Vagina (tissue), 2 donors: ENCODE results near the gene QRICH1. TPM values are rescaled to one million over a fixed set of nuclear protein-coding genes. Genes with fewer than 3 reads are reported as not detected.

Experiments used
- DNase-seq, 2 donors: peaks; one replicate each; pipeline ENCODE4 v3.0.0-alpha.2; 2017; ENCODE audit errors: extremely low spot score in 2 of 2
- H3K27ac ChIP-seq: fragments of 200-600 bp; sonication (generic); one replicate; pipeline ENCODE4 v1.5.1; 2019
- H3K27me3 ChIP-seq: fragments of 200-600 bp; sonication (generic); one replicate; pipeline ENCODE4 v1.5.1; 2019
- H3K36me3 ChIP-seq, 2 donors: fragments of 200-600 bp; sonication (generic); one replicate each; pipeline ENCODE4 v1.5.1; 2017 to 2019
- H3K4me1 ChIP-seq: fragments of 200-600 bp; sonication (generic); one replicate; pipeline ENCODE4 v1.5.1; 2019
- H3K4me3 ChIP-seq, 2 donors: fragments of 200-600 bp; sonication (generic); 1 replicate in 1 of 2; 2 replicates in 1 of 2; pipeline ENCODE4 v1.5.1; 2016 to 2019
- H3K9me3 ChIP-seq: fragments of 200-600 bp; sonication (generic); one replicate; pipeline ENCODE4 v1.5.1; 2019
- CTCF ChIP-seq, 3 experiments: fragments of 450-650 bp in 2 of 3; fragments of 200-600 bp in 1 of 3; sonication (generic) in 1 of 3; IDR thresholded peaks; one replicate each; pipeline ENCODE4 v1.5.1; 2017 to 2019; ENCODE audit warnings: antibody characterized with exemption in 3 of 3, mild to moderate bottlenecking in 2 of 3, moderate library complexity in 2 of 3
- POLR2A ChIP-seq, 2 donors: fragments of 450-650 bp; IDR thresholded peaks; one replicate each; pipeline ENCODE4 v1.6.1; 2017; ENCODE audit warnings: antibody characterized with exemption in 2 of 2, mild to moderate bottlenecking in 2 of 2, moderate library complexity in 2 of 2
- POLR2AphosphoS5 ChIP-seq, 2 donors: sonication (generic); formaldehyde crosslinking; IDR thresholded peaks; one replicate each; pipeline ENCODE4 v1.9.0; 2017; ENCODE audit warnings: antibody characterized with exemption in 2 of 2, mild to moderate bottlenecking in 2 of 2, low read depth in 1 of 2; ENCODE audit not compliant: insufficient read depth in 1 of 2
- intact Hi-C: fragments of 100-400 bp; cut with DNase I; formaldehyde crosslinking; loops from one replicate; pipeline ENCODE4 v1.15.1; 2023
- total RNA-seq: library from RNA; depleted of rRNA; stranded (reverse); fragments of >200 nt; gene quantifications from one replicate; pipeline ENCODE4 v1.2.3, GENCODE V29; 2016

Gene QRICH1
- total RNA-seq, 1 donor from 2014 or later: 124 TPM

GRCh38 chr3:49098910-49099630 lies 5.2 kb upstream of the QRICH1 start:
- intact Hi-C loops: no loop called here

GRCh38 chr3:49098429-49098828 lies 4.6 kb upstream of the QRICH1 start:
- no peaks in the 10 kb centered on the region for H3K9me3 ChIP-seq
- H3K4me1 ChIP-seq: peaks cover 12% of the 10 kb centered on the region
- H3K4me3 ChIP-seq: no peak overlapping the region
- no peak for DNase-seq
- no peaks in the 10 kb centered on the region for H3K27me3 ChIP-seq
- TF ChIP-seq CTCF (IDR thresholded peaks at IDR 0.05): no peak
- no peak for TF ChIP-seq POLR2A (IDR thresholded peaks at IDR 0.05)
- no peak for TF ChIP-seq POLR2AphosphoS5 (IDR thresholded peaks at IDR 0.05; ENCODE audit: insufficient read depth in 1 of 2, low read depth in 1 of 2)
- no peak overlapping the region for H3K27ac ChIP-seq
- H3K36me3 ChIP-seq: peaks cover 0 to 57% of the 10 kb centered on the region in 2 donors
- intact Hi-C loops: no loop called here

More at GRCh38 chr3:49098910-49099630, 5.2 kb upstream of the QRICH1 start:
- Histone ChIP-seq H3K4me3 (no peak overlapping the region), H3K9me3 (no peaks in the 10 kb centered on the region), H3K27ac (no peak overlapping the region), H3K36me3 (peaks cover 0 to 57% of the 10 kb centered on the region in 2 donors), H3K27me3 (no peaks in the 10 kb centered on the region), H3K4me1 (peaks cover 18% of the 10 kb centered on the region)
- TF ChIP-seq POLR2AphosphoS5 (IDR thresholded peaks at IDR 0.05; ENCODE audit: insufficient read depth in 1 of 2, low read depth in 1 of 2) (no peak), POLR2A (IDR thresholded peaks at IDR 0.05) (no peak), CTCF (IDR thresholded peaks at IDR 0.05) (no peak)
- no peak for DNase-seq

GRCh38 chr3:49092938-49093852 lies 676 bp downstream of the QRICH1 start:
- Histone ChIP-seq H3K36me3 (peaks cover 0 to 14% of the 10 kb centered on the region in 2 donors), H3K4me3 (peak overlapping the region; percentile 80 to 96), H3K4me1 (peaks cover 62% of the 10 kb centered on the region), H3K9me3 (no peaks in the 10 kb centered on the region), H3K27ac (peak overlapping the region; percentile 98), H3K27me3 (no peaks in the 10 kb centered on the region)
- DNase-seq: peak in 1 of 2 donors; percentile 85
- intact Hi-C loops: loop anchor here (5.0 kb wide), 1 partner anchor 86 kb away; the partner anchor contains the start of gene WDR6
- TF ChIP-seq POLR2AphosphoS5 (IDR thresholded peaks at IDR 0.05; ENCODE audit: insufficient read depth in 1 of 2, low read depth in 1 of 2): peak in 1 of 2 donors; percentile 13
- no peak for TF ChIP-seq CTCF (IDR thresholded peaks at IDR 0.05)
- TF ChIP-seq POLR2A (IDR thresholded peaks at IDR 0.05): no peak

- TF ChIP-seq POLR2A (IDR thresholded peaks at IDR 0.05) (no peak), POLR2AphosphoS5 (IDR thresholded peaks at IDR 0.05; ENCODE audit: insufficient read depth in 1 of 2, low read depth in 1 of 2) (no peak), CTCF (IDR thresholded peaks at IDR 0.05) (no peak)
- Histone ChIP-seq H3K9me3 (no peaks in the 10 kb centered on the region), H3K27me3 (no peaks in the 10 kb centered on the region), H3K27ac (no peak overlapping the region), H3K4me3 (no peak overlapping the region), H3K36me3 (peaks cover 0 to 10% of the 10 kb centered on the region in 2 donors), H3K4me1 (peaks cover 14% of the 10 kb centered on the region)
- no peak for DNase-seq
- intact Hi-C loops: no loop called here
Observed at GRCh38 chr3:49081429-49081828, 12.4 kb downstream of the QRICH1 start.
